HG03175 (cell line): ENCODE data around the gene CHST15.

Experiments
- ATAC-seq: cut with Tn5 transposase; IDR thresholded peaks from one replicate; pipeline ENCODE4 v1.9.1; 2021; ENCODE audit warnings: mild to moderate bottlenecking, moderate library complexity; ENCODE audit not compliant: unreplicated experiment

CHST15 gene

GRCh38 chr10:123974406-123974805, 119.0 kb downstream of the CHST15 start:
- no peak for ATAC-seq

GRCh38 chr10:123972481-123973401, 120.7 kb downstream of the CHST15 start:
- ATAC-seq: no peak

- ATAC-seq: no peak
Measured at GRCh38 chr10:123970927-123971286, 122.5 kb downstream of the CHST15 start.

GRCh38 chr10:123970207-123970926, 123.0 kb downstream of the CHST15 start:
- ATAC-seq: no peak

- ATAC-seq: no peak
Measured at GRCh38 chr10:123967626-123968243, 125.7 kb downstream of the CHST15 start.

GRCh38 chr10:123966896-123967231, 126.5 kb downstream of the CHST15 start:
- ATAC-seq: no peak

GRCh38 chr10:123965973-123966895, 127.2 kb downstream of the CHST15 start:
- ATAC-seq: no peak

- ATAC-seq: no peak
Measured at GRCh38 chr10:123964953-123965352, 128.4 kb downstream of the CHST15 start.

GRCh38 chr10:123962756-123963530, 130.5 kb downstream of the CHST15 start:
- no peak for ATAC-seq

GRCh38 chr10:123958241-123958640, 135.2 kb downstream of the CHST15 start:
- ATAC-seq: no peak
